CD14-positive monocyte (primary cell): ENCODE measurements around the gene PIEZO2. TPM values are rescaled to one million over a fixed set of nuclear protein-coding genes. Genes with fewer than 3 reads are reported as not detected.

Source experiments
- DNase-seq, 3 donors: peaks; one replicate each; pipeline ENCODE4 v3.0.0-alpha.2; 2011 to 2022
- H2AFZ ChIP-seq: 2 replicates; pipeline ENCODE4 v1.6.0; 2012; ENCODE audit warnings: mild to moderate bottlenecking, low read depth, low read length, inconsistent platforms; ENCODE audit not compliant: insufficient read depth, poor library complexity, severe bottlenecking
- H3K27ac ChIP-seq, 2 donors: 1 replicate in 1 of 2; 2 replicates in 1 of 2; pipeline ENCODE4 v1.5.1; 2012 to 2013; ENCODE audit warnings: low read length in 2 of 2, control low read depth in 1 of 2, inconsistent platforms in 1 of 2, low read depth in 1 of 2, mild to moderate bottlenecking in 1 of 2
- H3K27me3 ChIP-seq, 2 donors: one replicate each; pipeline versions ENCODE4 v1.6.0 to v1.6.1; 2011 to 2013; ENCODE audit warnings: low read length in 2 of 2; ENCODE audit not compliant: control insufficient read depth in 2 of 2, insufficient read depth in 2 of 2
- H3K36me3 ChIP-seq, 2 donors: replicated peaks in 1 of 2; 1 replicate in 1 of 2; 2 replicates in 1 of 2; pipeline versions ENCODE4 v1.5.1 to v1.6.1; 2012 to 2013; ENCODE audit warnings: low read length in 2 of 2, control low read depth in 1 of 2, inconsistent platforms in 1 of 2, mild to moderate bottlenecking in 1 of 2; ENCODE audit not compliant: insufficient read depth in 2 of 2, control insufficient read depth in 1 of 2
- H3K4me1 ChIP-seq, 2 donors: 1 replicate in 1 of 2; 2 replicates in 1 of 2; pipeline versions ENCODE4 v1.5.1 to v1.6.1; 2012 to 2013; ENCODE audit warnings: low read length in 2 of 2, control low read depth in 1 of 2, inconsistent platforms in 1 of 2, mild to moderate bottlenecking in 1 of 2, moderate library complexity in 1 of 2; ENCODE audit not compliant: insufficient read depth in 2 of 2, control insufficient read depth in 1 of 2
- H3K4me2 ChIP-seq: replicated peaks from 2 replicates; pipeline ENCODE3; 2012; ENCODE audit warnings: low read length, moderate library complexity, mild to moderate bottlenecking; ENCODE audit not compliant: poor library complexity, severe bottlenecking; ENCODE audit errors: extremely low read depth
- H3K4me3 ChIP-seq, 3 experiments: fragments of 200-600 bp in 1 of 3; sonication (generic) in 1 of 3; replicated peaks in 1 of 3; 1 replicate in 2 of 3; 2 replicates in 1 of 3; pipeline ENCODE4 v1.5.1; 2011 to 2013; ENCODE audit warnings: low read length in 3 of 3, mild to moderate bottlenecking in 3 of 3, control low read depth in 2 of 3, low read depth in 2 of 3, inconsistent platforms in 1 of 3, moderate library complexity in 1 of 3
- H3K79me2 ChIP-seq: 2 replicates; pipeline ENCODE4 v1.6.0; 2012; ENCODE audit warnings: mild to moderate bottlenecking, control low read depth, inconsistent platforms, low read length, moderate library complexity; ENCODE audit not compliant: insufficient read depth
- H3K9ac ChIP-seq: 2 replicates; pipeline ENCODE4 v1.6.0; 2017; ENCODE audit warnings: low read length, mild to moderate bottlenecking; ENCODE audit not compliant: insufficient read depth, poor library complexity, severe bottlenecking
- H3K9me3 ChIP-seq, 2 donors: replicated peaks in 1 of 2; 1 replicate in 1 of 2; 2 replicates in 1 of 2; pipeline versions ENCODE4 v1.5.1 to v1.6.1; 2012 to 2013; ENCODE audit warnings: low read length in 2 of 2, control low read depth in 1 of 2; ENCODE audit not compliant: control insufficient read depth in 1 of 2, insufficient read depth in 1 of 2
- H4K20me1 ChIP-seq: 2 replicates; pipeline ENCODE4 v1.6.0; 2012; ENCODE audit warnings: mild to moderate bottlenecking, low read length, control low read depth, moderate library complexity; ENCODE audit not compliant: insufficient read depth
- H3K27ac Mint-ChIP-seq, 7 donors: one replicate each; pipeline ENCODE4 v1.8.0; 2020; ENCODE audit warnings: mild to moderate bottlenecking in 7 of 7, mixed read lengths in 7 of 7, moderate library complexity in 6 of 7, inconsistent platforms in 2 of 7
- H3K27me3 Mint-ChIP-seq, 3 donors: one replicate each; pipeline ENCODE4 v1.8.0; 2021 to 2022; ENCODE audit warnings: low read depth in 3 of 3, mild to moderate bottlenecking in 3 of 3, mixed read lengths in 3 of 3, moderate library complexity in 3 of 3, inconsistent platforms in 1 of 3
- H3K36me3 Mint-ChIP-seq, 2 donors: one replicate each; pipeline ENCODE4 v1.8.0; 2020; ENCODE audit warnings: mixed read lengths in 2 of 2, inconsistent platforms in 1 of 2, mild to moderate bottlenecking in 1 of 2
- H3K4me1 Mint-ChIP-seq: one replicate; pipeline ENCODE4 v1.8.0; 2020; ENCODE audit warnings: mild to moderate bottlenecking, mixed read lengths
- H3K4me3 Mint-ChIP-seq, 2 donors: one replicate each; pipeline ENCODE4 v1.8.0; 2020; ENCODE audit warnings: mild to moderate bottlenecking in 2 of 2, mixed read lengths in 2 of 2, moderate library complexity in 1 of 2
- H3K9me3 Mint-ChIP-seq, 7 donors: one replicate each; pipeline ENCODE4 v1.8.0; 2020 to 2022; ENCODE audit warnings: mixed read lengths in 7 of 7, mild to moderate bottlenecking in 6 of 7, moderate library complexity in 6 of 7, inconsistent platforms in 2 of 7
- WGBS: methylation state at CpG from one replicate; pipeline ENCODE4 v1.1.5; 2013; ENCODE audit warnings: missing lambda C conversion rate; ENCODE audit not compliant: insufficient coverage; 5-methylcytosine and 5-hydroxymethylcytosine counted together
- intact Hi-C, 2 donors: fragments of 100-400 bp; cut with micrococcal nuclease; formaldehyde crosslinking; loops; one replicate each; pipeline versions ENCODE4 v1.15.0 to v1.15.1; 2023
- polyA plus RNA-seq, 3 donors: library from polyadenylated mRNA; depleted of rRNA in 1 of 3; unstranded in 2 of 3; stranded (reverse) in 1 of 3; fragments of 300-500 nt in 2 of 3; fragments of >200 nt in 1 of 3; fragmentation: Illumina TruSeq in 2 of 3; gene quantifications; 1 replicate in 2 of 3; 2 replicates in 1 of 3; pipeline ENCODE4 v1.2.3, GENCODE V29; 2012 to 2021
- TF ChIP-seq, protein P1 (sequence below): fragments of 200-600 bp; IDR thresholded peaks from one replicate; pipeline ENCODE4 v1.8.0; 2022; ENCODE audit warnings: antibody characterized with exemption, mild to moderate bottlenecking

Gene PIEZO2
- polyA plus RNA-seq, 3 donors = not detected

- no peaks in the 10 kb centered on the region for H3K79me2 ChIP-seq
- H3K27ac ChIP-seq = no peak overlapping the region
- WGBS = 100% methylated on average over 1 of the region's 3 CpGs
- Mint-ChIP-seq H3K27me3 (peaks cover 0 to 3% (median 0%) of the 10 kb centered on the region in 3 donors), H3K36me3 (no peaks in the 10 kb centered on the region), H3K27ac (no peak overlapping the region), H3K9me3 (peaks cover 0 to 4% (median 0%) of the 10 kb centered on the region in 7 donors), H3K4me3 (no peak overlapping the region), H3K4me1 (no peaks in the 10 kb centered on the region)
- no peaks in the 10 kb centered on the region for H4K20me1 ChIP-seq
- H3K4me1 ChIP-seq = no peaks in the 10 kb centered on the region
- H3K36me3 ChIP-seq = no peaks in the 10 kb centered on the region
- H3K27me3 ChIP-seq = no peaks in the 10 kb centered on the region
- no peak for DNase-seq
- TF ChIP-seq, protein P1, sequence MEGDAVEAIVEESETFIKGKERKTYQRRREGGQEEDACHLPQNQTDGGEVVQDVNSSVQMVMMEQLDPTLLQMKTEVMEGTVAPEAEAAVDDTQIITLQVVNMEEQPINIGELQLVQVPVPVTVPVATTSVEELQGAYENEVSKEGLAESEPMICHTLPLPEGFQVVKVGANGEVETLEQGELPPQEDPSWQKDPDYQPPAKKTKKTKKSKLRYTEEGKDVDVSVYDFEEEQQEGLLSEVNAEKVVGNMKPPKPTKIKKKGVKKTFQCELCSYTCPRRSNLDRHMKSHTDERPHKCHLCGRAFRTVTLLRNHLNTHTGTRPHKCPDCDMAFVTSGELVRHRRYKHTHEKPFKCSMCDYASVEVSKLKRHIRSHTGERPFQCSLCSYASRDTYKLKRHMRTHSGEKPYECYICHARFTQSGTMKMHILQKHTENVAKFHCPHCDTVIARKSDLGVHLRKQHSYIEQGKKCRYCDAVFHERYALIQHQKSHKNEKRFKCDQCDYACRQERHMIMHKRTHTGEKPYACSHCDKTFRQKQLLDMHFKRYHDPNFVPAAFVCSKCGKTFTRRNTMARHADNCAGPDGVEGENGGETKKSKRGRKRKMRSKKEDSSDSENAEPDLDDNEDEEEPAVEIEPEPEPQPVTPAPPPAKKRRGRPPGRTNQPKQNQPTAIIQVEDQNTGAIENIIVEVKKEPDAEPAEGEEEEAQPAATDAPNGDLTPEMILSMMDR = no peak
- intact Hi-C loops = no loop called here
- no peaks in the 10 kb centered on the region for H3K9me3 ChIP-seq
- H3K9ac ChIP-seq = no peak overlapping the region
- H2AFZ ChIP-seq = no peak overlapping the region
- H3K4me3 ChIP-seq = no peak overlapping the region
- H3K4me2 ChIP-seq = no peak overlapping the region
Observed at GRCh38 chr18:10877987-10878386, 271.4 kb downstream of the PIEZO2 start.

DNA sequence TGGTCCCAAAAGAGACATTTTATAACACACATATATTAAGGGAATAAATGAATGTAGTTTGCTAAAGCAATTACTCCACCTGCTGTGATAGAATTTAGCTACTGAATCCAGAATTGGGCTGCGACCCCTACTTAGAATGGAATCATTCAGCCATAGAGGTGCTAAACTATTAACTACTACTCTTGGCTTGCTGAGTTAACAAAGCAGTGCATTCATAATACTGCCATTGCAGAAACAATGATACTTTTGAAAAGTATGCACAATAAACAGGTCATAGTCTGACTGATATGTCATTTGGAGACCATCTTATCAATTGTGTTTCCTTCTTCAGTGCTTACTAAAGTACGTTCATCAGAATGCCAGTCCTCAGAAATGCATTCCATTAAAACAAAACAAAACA is 273.6 kb downstream of the PIEZO2 start:
- no peaks in the 10 kb centered on the region for H3K9me3 ChIP-seq
- no peak overlapping the region for H3K4me3 ChIP-seq
- intact Hi-C loops = no loop called here
- Mint-ChIP-seq H3K27me3 (peaks cover 0 to 3% (median 0%) of the 10 kb centered on the region in 3 donors), H3K36me3 (no peaks in the 10 kb centered on the region), H3K9me3 (peaks cover 0 to 4% (median 0%) of the 10 kb centered on the region in 7 donors), H3K4me3 (no peak overlapping the region), H3K27ac (no peak overlapping the region), H3K4me1 (no peaks in the 10 kb centered on the region)
- H3K4me2 ChIP-seq = no peak overlapping the region
- H3K27me3 ChIP-seq = no peaks in the 10 kb centered on the region
- no peak overlapping the region for H3K27ac ChIP-seq
- 100% methylated on average over 1 of the region's 2 CpGs for WGBS
- no peaks in the 10 kb centered on the region for H4K20me1 ChIP-seq
- TF ChIP-seq, protein P1 = no peak
- no peaks in the 10 kb centered on the region for H3K79me2 ChIP-seq
- DNase-seq = no peak
- H3K9ac ChIP-seq = no peak overlapping the region
- no peaks in the 10 kb centered on the region for H3K4me1 ChIP-seq
- H3K36me3 ChIP-seq = no peaks in the 10 kb centered on the region
- no peak overlapping the region for H2AFZ ChIP-seq
